Loucy (cell line): ENCODE data around the gene MOB3B.

Experiments
- H2AFZ ChIP-seq: fragments of 200-600 bp; sonication (generic); 2 replicates; pipeline ENCODE4 v1.6.0; 2016; ENCODE audit warnings: antibody characterized with exemption, mild to moderate bottlenecking, low read length, moderate library complexity
- H3F3A ChIP-seq: fragments of 200-600 bp; 2 replicates; pipeline ENCODE4 v1.6.0; 2016; ENCODE audit warnings: antibody characterized with exemption, low read depth, mild to moderate bottlenecking
- H3K27me3 ChIP-seq: fragments of 200-600 bp; sonication (generic); 2 replicates; pipeline ENCODE4 v1.6.1; 2014; ENCODE audit warnings: low read length, mild to moderate bottlenecking; ENCODE audit not compliant: insufficient read depth, poor library complexity, severe bottlenecking
- H3K36me3 ChIP-seq: fragments of 200-600 bp; sonication (generic); 2 replicates; pipeline ENCODE4 v1.6.1; 2016; ENCODE audit warnings: low read length; ENCODE audit not compliant: insufficient read depth
- H3K4me1 ChIP-seq: fragments of 200-600 bp; sonication (generic); 2 replicates; pipeline ENCODE4 v1.5.1; 2014; ENCODE audit warnings: low read length, mild to moderate bottlenecking; ENCODE audit not compliant: insufficient read depth, poor library complexity, severe bottlenecking
- H3K4me2 ChIP-seq: fragments of 200-600 bp; sonication (generic); 2 replicates; pipeline ENCODE4 v1.6.0; 2014; ENCODE audit warnings: antibody characterized with exemption, low read length, low read depth, mild to moderate bottlenecking; ENCODE audit not compliant: poor library complexity, severe bottlenecking
- H3K4me3 ChIP-seq: fragments of 200-600 bp; sonication (generic); 2 replicates; pipeline ENCODE4 v1.5.1; 2014; ENCODE audit warnings: low read length, mild to moderate bottlenecking, mixed read lengths; ENCODE audit not compliant: poor library complexity, severe bottlenecking
- H3K79me2 ChIP-seq: fragments of 200-600 bp; sonication (generic); 2 replicates; pipeline ENCODE4 v1.6.1; 2014; ENCODE audit warnings: low read length; ENCODE audit not compliant: insufficient read depth
- H3K9ac ChIP-seq: fragments of 200-600 bp; sonication (generic); 2 replicates; pipeline ENCODE4 v1.6.0; 2014; ENCODE audit warnings: mild to moderate bottlenecking, low read depth, low read length, moderate library complexity; ENCODE audit not compliant: poor library complexity, severe bottlenecking
- H3K9me2 ChIP-seq: fragments of 200-600 bp; sonication (generic); replicated peaks from 2 replicates; pipeline ENCODE4 v1.6.1; 2016; ENCODE audit warnings: low read depth, low read length, mixed read lengths
- H3K9me3 ChIP-seq: fragments of 200-600 bp; sonication (generic); 2 replicates; pipeline ENCODE4 v1.6.1; 2014; ENCODE audit warnings: mild to moderate bottlenecking, antibody characterized with exemption, low read length, low read depth; ENCODE audit not compliant: insufficient read depth
- H4K20me1 ChIP-seq: fragments of 200-600 bp; sonication (generic); 2 replicates; pipeline ENCODE4 v1.6.0; 2014; ENCODE audit warnings: antibody characterized with exemption, low read length, mild to moderate bottlenecking; ENCODE audit not compliant: insufficient read depth, poor library complexity, severe bottlenecking
- CTCF ChIP-seq: fragments of 200-600 bp; sonication (generic); conservative IDR thresholded peaks from 2 replicates; pipeline ENCODE4 v1.5.1; 2014; ENCODE audit warnings: mild to moderate bottlenecking, antibody characterized with exemption, low read length
- EZH2phosphoT487 ChIP-seq: fragments of 200-600 bp; IDR thresholded peaks from 2 replicates; pipeline ENCODE4 v1.6.1; 2018; ENCODE audit warnings: antibody characterized with exemption, mild to moderate bottlenecking, moderate library complexity, borderline replicate concordance

The MOB3B gene

GRCh38 chr9:27429436-27429835, 100.2 kb downstream of the MOB3B start:
- Histone ChIP-seq H3K4me2 (no peak overlapping the region), H3K9ac (no peak overlapping the region), H3K79me2 (no peaks in the 10 kb centered on the region), H2AFZ (no peak overlapping the region), H3K27me3 (no peaks in the 10 kb centered on the region), H4K20me1 (no peaks in the 10 kb centered on the region), H3K4me1 (peaks cover 12% of the 10 kb centered on the region), H3K4me3 (no peak overlapping the region), H3F3A (no peaks in the 10 kb centered on the region), H3K9me2 (no peaks in the 10 kb centered on the region), H3K9me3 (no peaks in the 10 kb centered on the region), H3K36me3 (no peaks in the 10 kb centered on the region)
- TF ChIP-seq CTCF (no peak), EZH2phosphoT487 (no peak)

- H3K79me2 ChIP-seq: no peaks in the 10 kb centered on the region
- H3F3A ChIP-seq: no peaks in the 10 kb centered on the region
- H3K9me3 ChIP-seq: no peaks in the 10 kb centered on the region
- no peaks in the 10 kb centered on the region for H4K20me1 ChIP-seq
- no peak for TF ChIP-seq CTCF
- no peak for TF ChIP-seq EZH2phosphoT487
- no peaks in the 10 kb centered on the region for H3K9me2 ChIP-seq
- no peak overlapping the region for H3K9ac ChIP-seq
- no peak overlapping the region for H2AFZ ChIP-seq
- H3K4me1 ChIP-seq: peaks cover 12% of the 10 kb centered on the region
- no peak overlapping the region for H3K4me2 ChIP-seq
- H3K4me3 ChIP-seq: no peak overlapping the region
- H3K27me3 ChIP-seq: no peaks in the 10 kb centered on the region
- H3K36me3 ChIP-seq: no peaks in the 10 kb centered on the region
Measured at GRCh38 chr9:27428551-27428950, 101.1 kb downstream of the MOB3B start.

GRCh38 chr9:27427272-27427643, 102.4 kb downstream of the MOB3B start:
- Histone ChIP-seq H3K9me3 (no peaks in the 10 kb centered on the region), H3K27me3 (no peaks in the 10 kb centered on the region), H3K79me2 (no peaks in the 10 kb centered on the region), H3K4me2 (no peak overlapping the region), H4K20me1 (no peaks in the 10 kb centered on the region), H3K36me3 (no peaks in the 10 kb centered on the region), H3K4me1 (peaks cover 9% of the 10 kb centered on the region), H3K9ac (no peak overlapping the region), H3F3A (no peaks in the 10 kb centered on the region), H3K4me3 (no peak overlapping the region), H3K9me2 (no peaks in the 10 kb centered on the region), H2AFZ (no peak overlapping the region)
- TF ChIP-seq EZH2phosphoT487: no peak
- TF ChIP-seq CTCF: no peak
